Activated naive CD8-positive, alpha-beta T cell treated with anti-CD3 and anti-CD28 coated beads, Interleukin-2, amount 50 U/mL, for 16 hours (primary cell): ENCODE results near the gene DDX1.
"Not testable (repeated sequence)": the region's sequence is repeated elsewhere in the genome, so short reads cannot be mapped to it uniquely, and the experiment has no call there.

Source experiments
- DNase-seq: peaks from one replicate; pipeline ENCODE4 v3.0.0-alpha.2; 2020; ENCODE audit warnings: low read depth, low spot score

DDX1 gene

DNA sequence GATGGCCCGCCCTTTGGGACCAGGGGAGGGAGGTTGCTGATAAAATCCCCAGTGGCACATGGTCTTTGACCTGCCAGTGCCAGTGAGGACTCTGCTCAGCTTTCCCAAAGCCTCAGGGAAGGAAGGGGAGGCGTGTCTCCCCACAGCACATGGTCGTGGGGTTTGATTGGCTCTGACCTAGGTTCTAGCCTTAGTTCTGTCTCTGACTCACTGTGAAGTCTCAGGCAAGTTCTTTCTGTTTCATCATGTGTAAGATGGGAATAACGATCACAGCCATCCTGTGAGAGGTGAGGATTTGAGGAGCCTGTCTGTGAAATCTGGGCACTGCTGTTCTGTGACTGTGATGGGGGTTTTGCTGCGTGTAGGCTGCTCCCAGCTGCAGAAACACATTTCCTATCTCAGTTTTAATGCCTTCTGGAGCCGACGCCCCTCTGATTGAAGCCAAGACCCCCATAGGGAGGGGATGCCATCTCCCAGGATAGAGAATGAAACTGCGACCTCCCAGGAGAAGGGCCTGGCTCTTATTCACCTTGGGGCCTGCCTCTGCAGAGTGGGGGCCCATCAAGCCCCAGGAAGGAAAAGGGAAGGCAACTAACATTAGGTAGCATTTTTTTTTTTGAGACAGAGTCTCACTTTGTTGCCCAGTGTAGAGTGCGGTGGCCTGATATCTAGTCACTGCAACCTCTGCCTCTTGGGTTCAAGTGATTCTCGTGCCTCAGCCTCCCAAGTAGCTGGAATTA lies 84.0 kb downstream of the DDX1 start:
- no peak for DNase-seq

DNA sequence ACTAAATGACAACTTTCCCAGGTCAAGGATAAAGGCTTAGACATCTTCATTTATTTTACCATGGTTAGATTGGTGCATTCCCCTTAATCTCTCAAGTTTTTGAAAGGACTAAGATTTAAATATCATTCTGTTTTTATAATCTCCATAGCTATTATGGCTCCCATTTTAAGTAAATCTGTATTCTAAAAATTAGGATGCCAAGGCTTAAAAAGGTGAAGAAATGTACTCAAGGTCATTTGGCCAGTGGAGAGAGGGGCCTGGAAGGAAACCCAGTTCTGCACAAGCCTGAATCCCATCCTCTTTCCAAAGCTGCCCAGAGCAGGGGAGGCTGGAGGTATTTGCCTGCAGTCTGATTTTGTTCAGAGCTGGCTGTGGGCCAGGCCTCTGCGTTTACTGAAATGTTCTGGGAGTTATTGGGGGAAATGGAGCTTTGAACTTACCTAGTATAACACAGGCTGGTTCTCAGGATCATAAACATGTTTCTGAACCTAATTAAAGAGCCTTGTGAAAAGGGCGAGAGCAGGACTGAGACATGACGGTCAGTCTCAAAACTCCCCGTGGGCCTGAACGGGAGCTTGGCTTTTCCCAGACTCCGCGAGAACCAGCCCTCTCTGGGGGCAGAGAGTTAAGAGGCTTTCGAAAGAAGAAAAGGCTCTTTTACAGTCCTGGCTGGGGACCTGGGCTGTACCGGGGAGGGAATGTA lies 85.6 kb downstream of the DDX1 start:
- no peak for DNase-seq

- no peak for DNase-seq
Observed at GRCh38 chr2:15678346-15678745, 86.7 kb downstream of the DDX1 start.

GRCh38 chr2:15678909-15679308 lies 87.2 kb downstream of the DDX1 start:
- DNase-seq = no peak

GRCh38 chr2:15679386-15679924 lies 87.8 kb downstream of the DDX1 start:
- DNase-seq = no peak

DNA sequence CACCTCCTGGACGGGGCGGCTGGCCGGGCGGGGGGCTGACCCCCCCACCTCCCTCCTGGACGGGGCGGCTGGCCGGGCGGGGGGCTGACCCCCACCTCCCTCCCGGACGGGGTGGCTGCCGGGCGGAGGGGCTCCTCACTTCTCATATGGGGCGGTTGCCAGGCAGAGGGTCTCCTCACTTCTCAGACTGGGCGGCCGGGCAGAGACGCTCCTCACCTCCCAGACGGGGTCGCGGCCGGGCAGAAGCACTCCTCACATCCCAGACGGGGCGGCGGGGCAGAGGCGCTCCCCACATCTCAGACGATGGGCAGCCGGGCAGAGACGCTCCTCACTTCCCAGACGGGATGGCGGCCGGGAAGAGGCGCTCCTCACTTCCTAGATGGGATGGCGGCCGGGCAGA lies 88.5 kb downstream of the DDX1 start:
- DNase-seq = not testable (repeated sequence)
